ENCODE measurements around the gene CNTNAP2.

CNTNAP2 gene

DNA sequence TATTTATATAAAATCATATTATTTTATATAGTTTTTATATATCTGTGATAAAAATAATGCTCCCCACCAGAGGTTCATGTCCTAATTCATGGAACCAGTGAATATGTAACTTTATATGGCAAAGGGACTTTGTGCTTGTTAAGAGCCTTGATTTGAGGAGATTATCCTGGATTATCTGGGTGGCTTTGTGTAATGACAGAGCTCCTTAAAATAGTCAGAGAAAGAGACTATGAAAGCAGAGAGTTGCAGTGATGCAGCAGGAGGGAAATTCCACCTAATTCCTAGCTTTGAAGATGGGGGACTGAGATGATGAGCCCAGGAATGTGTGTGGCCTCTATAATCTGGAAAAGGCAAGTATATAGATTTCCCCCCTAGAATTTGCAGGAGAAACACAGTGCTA, 1439.7 kb downstream of the CNTNAP2 start:
- Histone ChIP-seq H3K79me2 (ENCODE audit: insufficient read depth, low read depth) (no peaks in the 10 kb centered on the region), H3K36me3 (ENCODE audit: insufficient read depth) (no peaks in the 10 kb centered on the region), H4K20me1 (ENCODE audit: insufficient read depth) (no peaks in the 10 kb centered on the region), H3K27me3 (ENCODE audit: insufficient read depth, low read depth) (no peaks in the 10 kb centered on the region), H3K27ac (no peak overlapping the region), H3K4me1 (ENCODE audit: low read depth, poor library complexity, severe bottlenecking) (no peaks in the 10 kb centered on the region), H3K4me2 (no peak overlapping the region), H3K4me3 (IDR thresholded peaks at IDR 0.05; ENCODE audit: insufficient read depth, low read depth, low read length) (no peak overlapping the region), H2AFZ (ENCODE audit: low read depth) (no peak overlapping the region), H3K9ac (no peak overlapping the region)
- TF ChIP-seq, protein P1, sequence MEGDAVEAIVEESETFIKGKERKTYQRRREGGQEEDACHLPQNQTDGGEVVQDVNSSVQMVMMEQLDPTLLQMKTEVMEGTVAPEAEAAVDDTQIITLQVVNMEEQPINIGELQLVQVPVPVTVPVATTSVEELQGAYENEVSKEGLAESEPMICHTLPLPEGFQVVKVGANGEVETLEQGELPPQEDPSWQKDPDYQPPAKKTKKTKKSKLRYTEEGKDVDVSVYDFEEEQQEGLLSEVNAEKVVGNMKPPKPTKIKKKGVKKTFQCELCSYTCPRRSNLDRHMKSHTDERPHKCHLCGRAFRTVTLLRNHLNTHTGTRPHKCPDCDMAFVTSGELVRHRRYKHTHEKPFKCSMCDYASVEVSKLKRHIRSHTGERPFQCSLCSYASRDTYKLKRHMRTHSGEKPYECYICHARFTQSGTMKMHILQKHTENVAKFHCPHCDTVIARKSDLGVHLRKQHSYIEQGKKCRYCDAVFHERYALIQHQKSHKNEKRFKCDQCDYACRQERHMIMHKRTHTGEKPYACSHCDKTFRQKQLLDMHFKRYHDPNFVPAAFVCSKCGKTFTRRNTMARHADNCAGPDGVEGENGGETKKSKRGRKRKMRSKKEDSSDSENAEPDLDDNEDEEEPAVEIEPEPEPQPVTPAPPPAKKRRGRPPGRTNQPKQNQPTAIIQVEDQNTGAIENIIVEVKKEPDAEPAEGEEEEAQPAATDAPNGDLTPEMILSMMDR (conservative IDR thresholded peaks at IDR 0.05; ENCODE audit: low read depth, low read length): no peak

DNA sequence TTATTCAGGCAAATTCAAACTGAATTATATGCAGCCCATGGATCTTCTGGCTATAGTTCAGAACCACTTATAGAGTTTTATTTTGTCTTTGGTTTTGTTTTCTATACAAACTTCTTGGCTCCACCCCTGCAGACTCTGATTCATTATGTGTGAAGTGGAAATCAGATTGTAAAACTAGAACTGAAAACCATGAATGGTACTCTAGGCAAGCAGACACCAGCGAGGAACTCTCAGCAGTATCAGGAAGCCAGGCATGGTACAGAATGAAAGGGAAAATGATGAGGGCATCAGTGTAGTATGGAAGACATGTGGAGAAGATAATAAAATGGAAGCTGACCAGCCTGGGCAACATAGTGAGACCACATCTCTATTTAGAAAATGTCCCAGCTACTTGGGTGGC, 1447.1 kb downstream of the CNTNAP2 start:
- H3K27ac ChIP-seq: no peak overlapping the region
- H4K20me1 ChIP-seq (ENCODE audit: insufficient read depth): no peaks in the 10 kb centered on the region
- no peak overlapping the region for H3K4me3 ChIP-seq (IDR thresholded peaks at IDR 0.05; ENCODE audit: insufficient read depth, low read depth, low read length)
- H3K36me3 ChIP-seq (ENCODE audit: insufficient read depth): no peaks in the 10 kb centered on the region
- TF ChIP-seq, protein P1 (conservative IDR thresholded peaks at IDR 0.05; ENCODE audit: low read depth, low read length): no peak
- H2AFZ ChIP-seq (ENCODE audit: low read depth): no peak overlapping the region
- no peak overlapping the region for H3K9ac ChIP-seq
- H3K27me3 ChIP-seq (ENCODE audit: insufficient read depth, low read depth): no peaks in the 10 kb centered on the region
- H3K4me2 ChIP-seq: no peak overlapping the region
- no peaks in the 10 kb centered on the region for H3K4me1 ChIP-seq (ENCODE audit: low read depth, poor library complexity, severe bottlenecking)
- H3K79me2 ChIP-seq (ENCODE audit: insufficient read depth, low read depth): no peaks in the 10 kb centered on the region

DNA sequence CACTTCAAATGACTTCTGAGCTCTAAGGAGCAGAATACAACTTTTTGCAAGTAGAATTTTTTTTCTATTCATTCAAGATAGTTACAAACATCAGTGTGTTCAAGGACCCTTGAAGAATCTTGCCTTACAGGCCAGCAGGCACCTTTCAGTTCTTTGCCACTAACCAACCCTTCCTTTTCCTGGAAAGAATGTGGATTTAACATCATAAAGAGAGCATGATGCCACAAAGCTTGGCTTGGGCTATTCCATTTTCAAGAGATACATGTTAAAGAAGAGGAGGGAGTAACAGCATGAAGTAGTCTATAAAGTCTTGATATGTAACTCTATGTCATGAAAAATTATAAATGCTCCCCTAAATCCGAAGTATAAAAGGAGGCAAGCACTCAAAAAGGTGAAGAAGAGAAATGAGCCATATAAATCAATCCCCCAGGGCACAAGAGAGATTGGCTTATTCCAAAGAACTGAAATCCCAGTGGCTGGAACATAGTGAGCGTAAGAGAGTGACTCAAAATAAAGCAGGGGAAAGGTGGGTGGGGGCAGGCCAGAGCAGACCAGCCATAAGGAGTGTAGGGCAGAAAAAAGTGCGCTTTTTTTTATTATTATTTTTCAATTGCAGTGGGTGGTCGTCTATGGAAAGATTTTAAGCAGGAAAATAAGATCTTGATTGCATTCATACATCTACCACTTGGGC, 1448.3 kb downstream of the CNTNAP2 start:
- H3K27me3 ChIP-seq (ENCODE audit: insufficient read depth, low read depth): no peaks in the 10 kb centered on the region
- H3K4me2 ChIP-seq: no peak overlapping the region
- H3K27ac ChIP-seq: no peak overlapping the region
- H2AFZ ChIP-seq (ENCODE audit: low read depth): no peak overlapping the region
- H3K36me3 ChIP-seq (ENCODE audit: insufficient read depth): no peaks in the 10 kb centered on the region
- H3K9ac ChIP-seq: no peak overlapping the region
- TF ChIP-seq, protein P1 (conservative IDR thresholded peaks at IDR 0.05; ENCODE audit: low read depth, low read length): no peak
- no peak overlapping the region for H3K4me3 ChIP-seq (IDR thresholded peaks at IDR 0.05; ENCODE audit: insufficient read depth, low read depth, low read length)
- no peaks in the 10 kb centered on the region for H4K20me1 ChIP-seq (ENCODE audit: insufficient read depth)
- H3K79me2 ChIP-seq (ENCODE audit: insufficient read depth, low read depth): no peaks in the 10 kb centered on the region
- no peaks in the 10 kb centered on the region for H3K4me1 ChIP-seq (ENCODE audit: low read depth, poor library complexity, severe bottlenecking)

DNA sequence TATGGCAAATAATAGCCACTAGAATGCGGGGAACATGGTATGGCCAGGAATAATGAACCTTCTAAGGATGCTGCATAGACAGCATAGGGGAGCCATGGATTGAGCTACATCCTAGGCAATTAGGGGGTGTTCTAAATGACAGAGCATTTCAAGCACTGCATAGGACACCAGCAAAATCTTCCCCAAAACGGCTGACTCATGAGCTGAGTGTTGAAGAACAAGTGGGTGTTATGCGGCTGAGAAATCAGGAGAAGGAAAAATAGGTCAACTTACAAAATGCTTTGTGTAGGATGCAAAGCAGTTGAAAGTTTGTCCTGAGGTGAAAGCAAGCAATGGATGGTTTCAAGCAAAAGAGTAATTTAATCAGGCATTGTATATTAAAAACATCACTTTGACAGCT, 1450.4 kb downstream of the CNTNAP2 start:
- Histone ChIP-seq H3K27ac (no peak overlapping the region), H3K36me3 (ENCODE audit: insufficient read depth) (no peaks in the 10 kb centered on the region), H3K27me3 (ENCODE audit: insufficient read depth, low read depth) (no peaks in the 10 kb centered on the region), H4K20me1 (ENCODE audit: insufficient read depth) (no peaks in the 10 kb centered on the region), H3K4me3 (IDR thresholded peaks at IDR 0.05; ENCODE audit: insufficient read depth, low read depth, low read length) (no peak overlapping the region), H3K79me2 (ENCODE audit: insufficient read depth, low read depth) (no peaks in the 10 kb centered on the region), H3K4me2 (no peak overlapping the region), H2AFZ (ENCODE audit: low read depth) (no peak overlapping the region), H3K9ac (no peak overlapping the region), H3K4me1 (ENCODE audit: low read depth, poor library complexity, severe bottlenecking) (no peaks in the 10 kb centered on the region)
- TF ChIP-seq, protein P1 (conservative IDR thresholded peaks at IDR 0.05; ENCODE audit: low read depth, low read length): no peak

Measured in KMS-11 (cell line).